Measurements from ENCODE around the gene PSMD11. TPM values are rescaled to one million over a fixed set of nuclear protein-coding genes. Genes with fewer than 3 reads are reported as not detected.

Gene PSMD11
- total RNA-seq, 3 donors from 2014 or later: 49.2 to 61.9 (median 56.6) TPM

DNA sequence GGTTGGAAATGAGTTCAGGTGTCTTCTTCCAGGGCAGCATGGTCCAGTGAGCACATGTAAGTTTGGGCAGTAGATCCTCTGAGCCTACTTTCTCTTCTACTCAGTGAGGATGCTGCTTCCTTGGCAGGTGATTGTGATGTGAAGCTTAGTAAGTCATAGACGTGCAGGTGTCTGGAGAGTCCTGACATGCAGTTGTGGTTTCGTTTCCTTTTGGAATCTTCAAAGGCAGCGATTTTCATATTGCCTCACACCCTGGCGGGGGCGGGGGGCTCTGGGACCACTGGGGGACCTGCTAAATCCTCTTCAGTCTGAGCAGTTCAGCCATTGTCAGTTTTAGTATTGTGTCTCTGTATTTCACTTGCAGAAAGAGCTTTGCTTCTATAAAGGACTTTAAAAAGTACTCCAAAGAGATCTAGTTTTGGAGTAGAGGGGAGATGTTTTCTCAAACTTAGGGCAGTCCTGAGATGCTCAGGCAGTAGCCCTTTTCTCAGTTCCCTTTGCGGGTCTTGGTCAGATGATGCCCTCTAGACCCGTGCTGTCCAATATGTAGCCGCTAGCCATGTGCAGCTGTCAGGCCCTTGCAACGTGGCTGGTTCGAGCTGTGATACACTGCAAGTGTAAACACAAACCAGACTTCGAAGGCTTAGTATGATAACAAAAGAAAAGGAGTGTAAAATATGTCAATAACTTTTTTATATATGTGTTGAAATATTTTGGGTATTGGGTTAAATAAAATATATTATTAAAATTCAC, 38.4 kb downstream of the PSMD11 start:
- Histone ChIP-seq H3K9me3 (no peaks in the 10 kb centered on the region), H3K27ac (no peak overlapping the region), H3K4me1 (peaks cover 0 to 10% of the 10 kb centered on the region in 2 donors), H3K4me3 (no peak overlapping the region), H3K27me3 (no peaks in the 10 kb centered on the region), H3K36me3 (peaks cover 12% of the 10 kb centered on the region)
- intact Hi-C loops (cut with DNase I; ENCODE audit: low total_unique reads): no loop called here
- TF ChIP-seq POLR2AphosphoS5 (IDR thresholded peaks at IDR 0.05) (no peak), POLR2A (IDR thresholded peaks at IDR 0.05) (no peak)
- TF ChIP-seq, protein P1, sequence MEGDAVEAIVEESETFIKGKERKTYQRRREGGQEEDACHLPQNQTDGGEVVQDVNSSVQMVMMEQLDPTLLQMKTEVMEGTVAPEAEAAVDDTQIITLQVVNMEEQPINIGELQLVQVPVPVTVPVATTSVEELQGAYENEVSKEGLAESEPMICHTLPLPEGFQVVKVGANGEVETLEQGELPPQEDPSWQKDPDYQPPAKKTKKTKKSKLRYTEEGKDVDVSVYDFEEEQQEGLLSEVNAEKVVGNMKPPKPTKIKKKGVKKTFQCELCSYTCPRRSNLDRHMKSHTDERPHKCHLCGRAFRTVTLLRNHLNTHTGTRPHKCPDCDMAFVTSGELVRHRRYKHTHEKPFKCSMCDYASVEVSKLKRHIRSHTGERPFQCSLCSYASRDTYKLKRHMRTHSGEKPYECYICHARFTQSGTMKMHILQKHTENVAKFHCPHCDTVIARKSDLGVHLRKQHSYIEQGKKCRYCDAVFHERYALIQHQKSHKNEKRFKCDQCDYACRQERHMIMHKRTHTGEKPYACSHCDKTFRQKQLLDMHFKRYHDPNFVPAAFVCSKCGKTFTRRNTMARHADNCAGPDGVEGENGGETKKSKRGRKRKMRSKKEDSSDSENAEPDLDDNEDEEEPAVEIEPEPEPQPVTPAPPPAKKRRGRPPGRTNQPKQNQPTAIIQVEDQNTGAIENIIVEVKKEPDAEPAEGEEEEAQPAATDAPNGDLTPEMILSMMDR (IDR thresholded peaks at IDR 0.05): no peak
- no peak for DNase-seq (ENCODE audit: low spot score in 2 of 2)

DNA sequence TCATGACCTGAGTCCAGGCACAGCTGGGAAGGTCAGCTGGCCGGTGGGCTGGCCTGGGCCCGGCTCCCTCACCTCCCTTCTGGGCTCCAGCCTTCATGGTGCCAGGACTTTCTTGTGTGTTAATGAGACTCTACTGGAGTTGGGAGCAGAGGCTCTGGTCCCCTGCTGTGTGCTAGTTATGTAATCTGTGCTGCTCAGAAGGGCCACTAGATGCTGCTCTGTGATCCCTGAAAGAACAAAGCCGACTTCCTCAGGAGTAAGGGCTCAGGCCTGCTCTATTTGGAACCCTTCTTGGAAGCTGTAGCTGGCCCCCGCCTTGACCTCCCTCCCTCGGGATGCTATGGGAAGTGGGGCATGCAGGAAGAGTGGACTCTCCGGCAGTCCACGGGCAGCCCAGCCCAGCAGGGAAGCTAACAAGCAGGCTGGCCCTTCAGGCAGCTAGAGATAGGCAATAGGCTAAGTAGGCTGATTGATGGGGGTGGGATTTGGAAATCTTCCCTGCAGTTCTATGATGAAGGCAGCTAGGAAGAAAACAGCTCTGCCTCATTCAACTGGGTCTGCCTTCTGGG, 39.2 kb downstream of the PSMD11 start:
- no peaks in the 10 kb centered on the region for H3K27me3 ChIP-seq
- no peaks in the 10 kb centered on the region for H3K9me3 ChIP-seq
- intact Hi-C loops (cut with DNase I; ENCODE audit: low total_unique reads): no loop called here
- peaks cover 0 to 10% of the 10 kb centered on the region in 2 donors for H3K4me1 ChIP-seq
- TF ChIP-seq POLR2AphosphoS5 (IDR thresholded peaks at IDR 0.05): peak in 2 of 3 donors; percentile 16 to 61
- TF ChIP-seq POLR2A (IDR thresholded peaks at IDR 0.05): no peak
- TF ChIP-seq, protein P1 (IDR thresholded peaks at IDR 0.05): peak in 2 of 3 donors; percentile 51 to 64
- H3K27ac ChIP-seq: peak overlapping the region in 1 of 2 donors; percentile 14
- no peak overlapping the region for H3K4me3 ChIP-seq
- DNase-seq (ENCODE audit: low spot score in 2 of 2): peak in 1 of 2 donors; percentile 33
- H3K36me3 ChIP-seq: peaks cover 12% of the 10 kb centered on the region

DNA sequence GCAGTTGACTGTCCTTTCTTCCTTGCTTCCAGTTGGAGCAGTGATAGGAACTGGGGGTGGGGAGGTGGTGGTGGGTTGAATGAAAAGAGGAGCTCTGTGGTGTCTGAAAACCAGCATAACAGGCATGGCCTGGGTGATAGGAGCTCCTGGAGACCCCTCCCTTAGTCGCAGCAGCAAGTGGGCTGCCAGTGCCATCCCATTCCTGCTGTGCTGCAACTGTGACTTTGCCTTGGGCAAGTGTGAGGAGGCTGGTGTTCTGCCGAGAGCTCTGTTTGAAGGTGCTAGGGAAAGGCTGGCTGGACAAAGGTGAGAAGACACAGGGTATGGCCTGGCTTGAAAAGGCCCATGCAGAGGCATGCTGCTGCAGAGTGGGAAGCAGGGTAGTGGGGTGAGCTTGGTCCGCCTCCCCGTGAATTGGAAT, 39.7 kb downstream of the PSMD11 start:
- intact Hi-C loops (cut with DNase I; ENCODE audit: low total_unique reads): no loop called here
- H3K4me1 ChIP-seq: peaks cover 0 to 10% of the 10 kb centered on the region in 2 donors

DNA sequence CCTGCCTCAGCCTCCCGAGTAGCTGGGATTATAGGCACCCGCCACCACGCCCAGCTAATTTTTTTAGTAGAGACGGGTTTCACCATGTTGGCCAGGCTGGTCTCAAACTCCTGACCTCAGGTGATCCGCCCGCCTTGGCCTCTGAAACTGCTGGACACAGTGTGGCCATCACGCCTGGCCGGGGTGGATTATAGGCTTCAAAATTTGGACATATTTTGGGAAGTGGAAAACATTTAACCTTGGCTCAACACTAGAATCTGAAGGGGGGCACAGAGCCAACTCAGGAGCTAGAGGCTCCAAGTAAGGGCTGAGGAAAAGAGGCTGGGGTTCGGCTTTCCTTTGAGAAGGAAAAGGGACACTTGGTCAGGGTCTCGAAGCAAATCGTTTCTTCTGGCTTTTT, 40.3 kb downstream of the PSMD11 start:
- peaks cover 0 to 10% of the 10 kb centered on the region in 2 donors for H3K4me1 ChIP-seq
- H3K27ac ChIP-seq: no peak overlapping the region
- intact Hi-C loops (cut with DNase I; ENCODE audit: low total_unique reads): no loop called here
- H3K36me3 ChIP-seq: peaks cover 7% of the 10 kb centered on the region
- H3K9me3 ChIP-seq: no peaks in the 10 kb centered on the region
- H3K27me3 ChIP-seq: no peaks in the 10 kb centered on the region
- TF ChIP-seq, protein P1 (IDR thresholded peaks at IDR 0.05): no peak
- no peak for TF ChIP-seq POLR2A (IDR thresholded peaks at IDR 0.05)
- TF ChIP-seq POLR2AphosphoS5 (IDR thresholded peaks at IDR 0.05): no peak
- no peak overlapping the region for H3K4me3 ChIP-seq
- no peak for DNase-seq (ENCODE audit: low spot score in 2 of 2)

More for the DNA sequence above, 39.7 kb downstream of the PSMD11 start:
- Histone ChIP-seq H3K36me3 (peaks cover 12% of the 10 kb centered on the region), H3K27me3 (no peaks in the 10 kb centered on the region), H3K9me3 (no peaks in the 10 kb centered on the region), H3K4me3 (no peak overlapping the region), H3K27ac (peak overlapping the region in 1 of 2 donors; percentile 14)
- no peak for DNase-seq (ENCODE audit: low spot score in 2 of 2)
- TF ChIP-seq POLR2A (IDR thresholded peaks at IDR 0.05): no peak
- no peak for TF ChIP-seq POLR2AphosphoS5 (IDR thresholded peaks at IDR 0.05)
- TF ChIP-seq, protein P1 (IDR thresholded peaks at IDR 0.05): no peak
